ENCODE results near the gene MIA. TPM values are rescaled to one million over a fixed set of nuclear protein-coding genes. Genes with fewer than 3 reads are reported as not detected.

MIA gene
- total RNA-seq, 3 donors from 2014 or later = 1.4 to 8.6 (median 2.5) TPM

DNA sequence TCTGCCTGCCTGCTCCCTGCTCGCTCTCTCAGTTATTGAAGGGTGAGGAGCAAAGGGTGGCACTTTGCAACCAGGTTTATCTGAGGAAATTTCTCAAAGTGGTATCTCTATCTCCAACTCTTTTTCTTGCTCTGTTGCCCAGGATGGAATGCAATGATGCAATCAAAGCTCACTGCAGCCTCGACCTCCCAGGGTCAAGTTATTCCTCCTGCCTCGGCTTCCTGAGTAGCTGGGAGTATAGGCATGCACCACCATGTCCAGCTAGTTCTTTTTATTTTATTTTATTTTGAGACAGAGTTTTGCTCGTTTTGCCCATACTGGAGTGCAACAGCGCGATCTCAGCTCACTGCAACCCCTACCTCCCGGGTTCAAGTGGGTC lies 29.9 kb upstream of the MIA start:
- ATAC-seq (no peak), DNase-seq (no peak)
- Histone ChIP-seq H3K4me1 (ENCODE audit: low read depth) (peaks cover 7% of the 10 kb centered on the region), H3K9me3 (no peaks in the 10 kb centered on the region), H3K36me3 (ENCODE audit: low read depth) (peaks cover 2% of the 10 kb centered on the region), H3K4me3 (no peak overlapping the region)
- intact Hi-C loops (cut with DNase I, micrococcal nuclease) = no loop called here
- TF ChIP-seq, protein P1, sequence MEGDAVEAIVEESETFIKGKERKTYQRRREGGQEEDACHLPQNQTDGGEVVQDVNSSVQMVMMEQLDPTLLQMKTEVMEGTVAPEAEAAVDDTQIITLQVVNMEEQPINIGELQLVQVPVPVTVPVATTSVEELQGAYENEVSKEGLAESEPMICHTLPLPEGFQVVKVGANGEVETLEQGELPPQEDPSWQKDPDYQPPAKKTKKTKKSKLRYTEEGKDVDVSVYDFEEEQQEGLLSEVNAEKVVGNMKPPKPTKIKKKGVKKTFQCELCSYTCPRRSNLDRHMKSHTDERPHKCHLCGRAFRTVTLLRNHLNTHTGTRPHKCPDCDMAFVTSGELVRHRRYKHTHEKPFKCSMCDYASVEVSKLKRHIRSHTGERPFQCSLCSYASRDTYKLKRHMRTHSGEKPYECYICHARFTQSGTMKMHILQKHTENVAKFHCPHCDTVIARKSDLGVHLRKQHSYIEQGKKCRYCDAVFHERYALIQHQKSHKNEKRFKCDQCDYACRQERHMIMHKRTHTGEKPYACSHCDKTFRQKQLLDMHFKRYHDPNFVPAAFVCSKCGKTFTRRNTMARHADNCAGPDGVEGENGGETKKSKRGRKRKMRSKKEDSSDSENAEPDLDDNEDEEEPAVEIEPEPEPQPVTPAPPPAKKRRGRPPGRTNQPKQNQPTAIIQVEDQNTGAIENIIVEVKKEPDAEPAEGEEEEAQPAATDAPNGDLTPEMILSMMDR (IDR thresholded peaks at IDR 0.05) = no peak

DNA sequence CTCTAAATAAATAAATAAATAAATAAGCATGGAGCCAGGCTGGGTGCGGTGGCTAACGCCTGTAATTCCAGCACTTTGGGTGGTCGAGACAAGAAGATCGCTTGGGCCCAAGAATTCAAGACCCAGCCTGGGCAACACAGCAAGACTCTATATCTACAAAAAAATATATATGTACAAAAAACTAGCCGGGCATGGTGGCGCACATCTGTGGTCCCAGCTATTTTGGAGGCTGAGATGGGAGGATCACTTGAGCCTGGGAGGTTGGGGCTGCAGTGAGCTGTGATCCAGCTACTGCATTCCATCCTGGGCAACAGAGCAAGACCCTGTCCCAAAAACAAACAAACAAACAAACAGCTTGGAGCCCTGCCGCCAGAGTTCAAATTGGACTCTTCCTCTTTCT lies 27.8 kb upstream of the MIA start:
- DNase-seq = no peak
- intact Hi-C loops (cut with DNase I, micrococcal nuclease) = no loop called here
- peaks cover 8% of the 10 kb centered on the region for H3K36me3 ChIP-seq (ENCODE audit: low read depth)
- no peak for ATAC-seq
- peaks cover 10% of the 10 kb centered on the region for H3K4me1 ChIP-seq (ENCODE audit: low read depth)
- H3K4me3 ChIP-seq = no peak overlapping the region
- no peaks in the 10 kb centered on the region for H3K9me3 ChIP-seq
- TF ChIP-seq, protein P1 (IDR thresholded peaks at IDR 0.05) = no peak

DNA sequence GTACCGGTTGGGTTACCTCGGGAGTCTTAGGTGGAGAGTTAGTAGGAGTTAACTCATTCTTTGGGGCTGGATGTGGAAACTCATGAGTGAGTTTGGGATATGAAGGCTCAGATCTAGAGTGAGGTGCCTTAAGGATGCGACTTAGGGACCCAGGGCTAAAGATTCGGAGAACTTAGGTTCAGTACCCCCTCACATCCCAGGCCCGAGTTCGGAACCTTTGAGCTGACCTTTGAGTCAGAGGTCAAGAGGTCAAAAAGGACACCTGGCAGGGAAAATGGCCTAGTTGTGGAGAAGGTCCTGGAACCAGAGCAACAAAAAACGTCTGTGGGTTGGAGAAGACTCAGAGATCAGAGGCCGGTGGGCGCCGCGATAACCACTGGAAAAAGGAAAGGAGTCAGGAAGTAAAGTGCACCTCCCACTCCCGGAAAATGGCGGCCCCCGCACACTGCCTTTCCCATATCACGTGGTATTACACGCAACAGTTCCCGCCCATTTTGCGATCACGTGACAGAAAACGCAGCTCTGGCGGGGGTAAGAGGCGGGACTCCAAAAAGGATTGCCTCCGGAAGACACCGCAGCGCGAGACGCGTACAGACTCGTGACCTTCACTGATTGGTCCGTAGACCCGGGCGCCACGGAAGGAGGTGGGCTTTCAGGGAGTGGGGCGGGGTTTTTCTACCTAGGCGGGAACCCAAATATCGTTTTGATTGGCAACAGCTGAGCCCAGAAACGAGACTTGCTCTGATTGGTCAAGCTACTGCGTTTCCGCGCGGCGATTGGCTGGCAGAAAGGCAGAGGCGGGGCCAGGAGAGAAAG lies 25.1 kb upstream of the MIA start, which contains the start of gene ACTMAP:
Gene ACTMAP (minus strand): TSS at position 420 of the 816 bp plus-strand sequence. CDS start 674 bp downstream, outside the sequence.
- peak; percentile 89 for ATAC-seq
- Histone ChIP-seq H3K36me3 (ENCODE audit: low read depth) (peaks cover 8% of the 10 kb centered on the region), H3K9me3 (no peaks in the 10 kb centered on the region), H3K4me3 (peak within 1 kb of the TSS; percentile 51), H3K4me1 (ENCODE audit: low read depth) (peaks cover 30% of the 10 kb centered on the region)
- peak; percentile 99 to 100 (median 100) for DNase-seq
- intact Hi-C loops (cut with DNase I, micrococcal nuclease) = no loop called here
- TF ChIP-seq, protein P1 (IDR thresholded peaks at IDR 0.05) = no peak

DNA sequence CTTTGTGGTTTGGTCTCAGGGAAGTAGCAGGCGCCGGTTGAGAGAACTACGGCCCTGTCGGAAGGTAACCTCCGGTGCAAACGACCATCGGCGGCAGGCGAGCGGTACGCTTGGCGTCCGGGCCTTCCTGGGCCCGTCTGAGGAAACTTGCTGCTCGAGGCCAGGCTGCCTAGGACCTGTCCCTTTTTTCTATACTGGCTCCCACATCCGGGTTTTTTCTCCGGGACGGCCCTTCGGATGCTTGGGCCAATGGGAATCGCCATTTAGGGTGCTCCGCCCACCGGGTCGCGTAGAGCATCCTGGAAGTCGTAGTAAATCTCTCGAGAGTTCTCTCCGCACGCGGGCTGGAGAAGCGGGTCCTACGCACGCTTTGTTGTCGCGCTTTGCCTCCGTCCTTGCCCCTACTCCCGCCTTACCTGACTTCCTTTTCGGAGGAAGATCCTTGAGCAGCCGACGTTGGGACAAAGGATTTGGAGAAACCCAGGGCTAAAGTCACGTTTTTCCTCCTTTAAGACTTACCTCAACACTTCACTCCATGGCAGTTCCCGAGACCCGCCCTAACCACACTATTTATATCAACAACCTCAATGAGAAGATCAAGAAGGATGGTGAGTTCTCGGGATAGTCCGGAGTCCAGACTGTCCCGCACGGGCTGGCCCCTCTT lies 24.3 kb upstream of the MIA start, which contains the start of gene SNRPA:
Gene SNRPA (plus strand): TSS at position 330 of the 664 bp plus-strand sequence. CDS start 206 bp downstream, at position 536.
- no peaks in the 10 kb centered on the region for H3K9me3 ChIP-seq
- peak within 1 kb of the TSS; percentile 51 for H3K4me3 ChIP-seq
- TF ChIP-seq, protein P1 (IDR thresholded peaks at IDR 0.05) = no peak
- peaks cover 8% of the 10 kb centered on the region for H3K36me3 ChIP-seq (ENCODE audit: low read depth)
- intact Hi-C loops (cut with DNase I, micrococcal nuclease) = no loop called here
- ATAC-seq = peak; percentile 84
- peak; percentile 95 to 99 (median 98) for DNase-seq
- H3K4me1 ChIP-seq (ENCODE audit: low read depth) = peaks cover 38% of the 10 kb centered on the region

DNA sequence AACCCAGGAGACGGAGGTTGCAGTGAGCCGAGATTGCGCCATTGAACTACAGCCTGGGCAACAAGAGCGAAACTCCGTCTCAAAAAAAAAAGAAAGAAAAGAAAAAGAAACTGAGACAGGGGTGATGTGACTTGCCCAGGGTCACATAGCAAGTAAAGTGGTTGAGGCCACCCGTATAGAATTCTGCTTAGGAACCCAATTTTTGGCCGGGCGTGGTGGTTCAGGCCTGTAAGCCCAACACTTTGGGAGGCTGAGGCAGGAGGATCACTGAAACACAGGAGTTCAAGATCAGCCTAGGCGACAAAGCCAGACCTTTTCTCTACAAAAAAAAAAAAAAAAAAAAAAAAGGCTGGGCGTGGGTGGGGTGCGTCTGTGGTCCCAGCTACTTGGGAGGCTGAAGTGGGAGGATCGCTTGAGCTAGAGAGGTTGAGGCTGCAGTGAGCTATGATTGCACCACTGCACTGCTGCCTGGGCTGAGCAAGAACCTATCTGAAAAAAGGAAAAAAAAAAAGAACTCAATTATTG lies 23.0 kb upstream of the MIA start:
- Histone ChIP-seq H3K9me3 (no peaks in the 10 kb centered on the region), H3K4me1 (ENCODE audit: low read depth) (peaks cover 42% of the 10 kb centered on the region), H3K36me3 (ENCODE audit: low read depth) (peaks cover 8% of the 10 kb centered on the region), H3K4me3 (peak overlapping the region; percentile 51)
- intact Hi-C loops (cut with DNase I, micrococcal nuclease) = no loop called here
- ATAC-seq (no peak), DNase-seq (no peak)
- TF ChIP-seq, protein P1 (IDR thresholded peaks at IDR 0.05) = no peak
